Kidney capillary endothelial cell (primary cell): ENCODE results near the gene EGFR.

Source experiments
- DNase-seq: peaks from one replicate; pipeline ENCODE4 v3.0.0-alpha.2; 2018; ENCODE audit warnings: low spot score

EGFR gene

GRCh38 chr7:55172161-55172560, 153.3 kb downstream of the EGFR start:
- no peak for DNase-seq

- DNase-seq, result no peak
Observed at GRCh38 chr7:55172881-55173609, 154.2 kb downstream of the EGFR start.

- no peak for DNase-seq
Observed at GRCh38 chr7:55173671-55174070, 154.9 kb downstream of the EGFR start.

GRCh38 chr7:55174456-55174855, 155.6 kb downstream of the EGFR start:
- DNase-seq, result no peak

- DNase-seq, result no peak
Observed at GRCh38 chr7:55174856-55175255, 156.0 kb downstream of the EGFR start.

GRCh38 chr7:55177068-55177530, 158.3 kb downstream of the EGFR start:
- no peak for DNase-seq

GRCh38 chr7:55177589-55178261, 158.9 kb downstream of the EGFR start:
- no peak for DNase-seq

GRCh38 chr7:55178292-55178862, 159.6 kb downstream of the EGFR start:
- DNase-seq, result no peak

GRCh38 chr7:55178863-55179773, 160.3 kb downstream of the EGFR start:
- DNase-seq, result no peak

GRCh38 chr7:55179931-55180682, 161.3 kb downstream of the EGFR start:
- DNase-seq, result no peak

- DNase-seq, result no peak
Observed at GRCh38 chr7:55180963-55181542, 162.2 kb downstream of the EGFR start.

- no peak for DNase-seq
Observed at GRCh38 chr7:55181762-55182161, 162.9 kb downstream of the EGFR start.

GRCh38 chr7:55183897-55184296, 165.1 kb downstream of the EGFR start:
- DNase-seq, result no peak

- no peak for DNase-seq
Observed at GRCh38 chr7:55185321-55185802, 166.5 kb downstream of the EGFR start.

- no peak for DNase-seq
Observed at GRCh38 chr7:55185941-55186609, 167.3 kb downstream of the EGFR start.

GRCh38 chr7:55187701-55188491, 169.1 kb downstream of the EGFR start:
- no peak for DNase-seq

- no peak for DNase-seq
Observed at GRCh38 chr7:55188590-55189138, 169.8 kb downstream of the EGFR start.

- DNase-seq, result no peak
Observed at GRCh38 chr7:55189146-55189766, 170.4 kb downstream of the EGFR start.
